AG08396 (cell line): ENCODE results near the gene AP5Z1.

Source experiments
- DNase-seq: peaks from one replicate; pipeline ENCODE4 v3.0.0; 2012; ENCODE audit warnings: low spot score, mixed read lengths

AP5Z1 gene

DNA sequence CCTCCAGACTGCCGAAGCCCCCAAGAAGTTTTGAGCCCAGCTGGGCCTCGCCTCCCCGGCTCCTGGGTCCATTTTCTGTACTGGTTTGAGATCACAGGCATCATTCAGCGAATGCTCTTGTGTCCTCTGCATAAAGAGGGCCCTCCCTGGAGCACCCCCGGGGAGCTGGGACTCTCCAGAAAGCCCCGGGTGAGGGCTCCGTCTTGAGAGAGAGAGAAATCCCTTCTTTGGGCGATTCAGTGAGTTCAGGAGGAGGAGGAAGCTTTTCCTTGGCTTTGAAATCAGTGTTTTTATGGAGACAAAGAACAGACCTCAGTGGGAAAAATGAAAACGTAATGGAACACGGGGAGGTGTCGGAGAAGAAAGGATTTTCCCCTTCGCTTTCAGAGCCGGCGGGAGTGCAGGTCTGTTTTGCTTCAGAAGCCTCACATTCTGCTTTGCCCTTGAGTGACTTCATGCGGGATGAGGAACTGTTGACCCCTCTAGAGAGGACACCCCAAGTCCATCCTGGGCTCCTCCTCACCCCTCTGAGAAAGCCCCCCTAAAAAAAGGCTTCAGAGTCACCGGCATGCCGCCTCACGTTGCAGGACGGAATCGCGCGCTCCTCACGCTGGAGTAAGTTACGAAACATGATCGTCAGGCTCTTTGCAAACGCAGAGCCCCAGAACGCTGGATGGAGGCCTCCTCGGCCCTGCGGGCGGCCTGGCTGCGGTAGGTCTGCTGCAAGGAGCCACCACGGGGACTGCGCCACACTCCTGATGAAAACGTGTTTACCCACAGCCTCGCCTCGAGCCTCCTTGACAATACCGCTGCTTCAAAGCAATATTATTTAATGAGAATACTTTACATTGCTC, 8.5 kb upstream of the AP5Z1 start:
- DNase-seq = no peak

DNA sequence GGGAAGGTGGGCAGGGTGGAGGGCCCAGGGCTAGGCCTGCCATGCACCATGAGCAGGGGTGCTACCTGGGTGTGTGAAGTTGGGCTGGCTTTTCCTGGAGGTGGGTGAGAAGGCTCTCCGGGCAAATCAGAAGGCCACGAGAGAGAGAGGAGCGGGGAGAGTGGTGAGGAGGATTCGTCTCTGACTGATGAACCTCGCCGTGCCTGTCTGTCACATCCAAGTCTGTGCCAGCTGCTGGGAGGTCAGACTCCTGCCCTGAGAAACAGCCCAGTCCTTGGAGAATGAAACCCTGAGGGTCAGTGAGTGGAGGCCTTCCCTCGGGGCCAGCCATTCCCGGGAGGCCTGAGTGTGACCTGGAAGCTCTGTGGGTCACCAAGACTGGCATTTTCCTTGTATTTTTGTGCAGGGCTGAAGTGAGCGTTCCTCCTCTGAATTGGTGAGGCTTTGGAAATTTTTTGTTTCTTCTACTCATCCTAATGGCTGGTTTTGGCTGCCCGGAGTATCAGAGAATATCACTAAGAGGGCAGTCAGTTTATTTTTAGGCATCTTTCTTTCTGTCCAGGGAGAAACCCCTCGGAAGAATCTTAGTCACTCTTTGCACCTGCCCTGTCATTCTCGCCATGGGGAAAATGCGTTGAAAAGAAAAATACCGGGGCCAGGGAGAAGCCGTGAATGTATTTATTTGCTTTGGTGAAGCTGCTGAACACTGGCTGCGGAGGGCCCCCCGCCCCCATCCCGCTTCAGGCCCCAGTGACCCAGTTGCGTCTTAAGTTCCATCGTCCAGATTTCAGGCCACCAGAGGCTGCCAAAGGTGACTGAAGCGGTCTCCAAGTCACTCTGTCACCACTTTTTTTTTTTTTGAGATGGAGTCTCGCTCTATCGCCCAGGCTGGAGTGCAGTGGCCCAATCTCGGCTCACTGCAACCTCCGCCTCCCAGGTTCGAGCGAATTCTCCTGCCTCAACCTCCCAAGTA, 6.5 kb upstream of the AP5Z1 start:
- DNase-seq = no peak

DNA sequence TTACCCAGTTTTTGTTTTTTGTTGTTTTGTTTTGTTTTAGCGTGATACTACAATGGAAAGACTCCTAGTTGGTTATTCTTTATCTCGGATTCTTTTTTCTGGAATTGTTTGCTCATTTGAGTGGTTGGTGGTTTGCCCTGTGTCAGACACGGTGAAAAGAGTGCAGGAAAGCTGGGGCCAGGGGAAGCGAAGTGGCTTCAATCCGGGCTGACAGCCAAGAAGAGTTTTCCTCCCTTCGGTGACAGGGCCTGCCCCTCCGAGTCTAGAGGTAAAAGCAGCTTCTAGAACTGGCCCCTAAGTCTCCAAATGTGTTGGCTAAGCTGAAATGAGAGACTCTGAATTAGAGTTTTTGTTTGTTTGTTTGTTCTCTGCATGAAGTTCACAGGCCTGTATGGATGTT, 5.7 kb upstream of the AP5Z1 start:
- no peak for DNase-seq

DNA sequence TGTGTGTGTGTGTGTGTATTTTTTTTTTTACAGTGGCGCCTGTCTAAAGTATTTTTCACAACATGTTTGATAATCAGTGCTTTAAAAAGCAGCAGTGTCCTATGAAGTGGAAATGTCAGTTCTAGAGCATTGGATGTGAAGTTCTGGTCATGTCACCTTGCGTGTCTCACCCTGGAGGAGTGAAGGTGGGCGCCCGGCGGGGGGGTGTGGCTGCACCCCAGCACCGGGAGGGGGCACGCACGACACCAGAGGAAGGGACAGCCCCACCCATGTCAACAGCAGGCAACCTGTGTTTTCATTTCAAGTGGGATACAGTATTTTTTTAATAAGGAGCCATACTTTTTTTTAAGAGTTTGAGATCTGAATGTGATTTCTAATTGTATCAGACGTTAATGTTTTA, 4.5 kb upstream of the AP5Z1 start:
- DNase-seq = no peak

DNA sequence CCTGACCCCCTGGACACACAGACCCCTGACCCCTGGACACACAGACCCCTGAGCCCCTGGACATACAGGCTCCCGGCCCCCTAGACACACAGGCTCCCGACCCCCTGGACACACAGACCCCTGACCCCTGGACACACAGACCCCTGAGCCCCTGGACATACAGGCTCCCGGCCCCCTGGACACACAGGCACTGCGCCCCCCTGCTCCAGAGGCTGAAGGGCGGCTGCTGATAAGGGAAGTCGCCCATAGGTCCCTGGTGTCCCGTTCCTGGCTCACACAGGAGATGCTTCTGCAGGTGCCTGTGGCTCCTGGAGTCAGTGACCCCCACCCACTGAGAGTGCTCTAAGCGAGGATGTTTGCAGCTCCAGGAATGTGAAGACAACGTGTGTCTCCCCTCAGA, 3.7 kb upstream of the AP5Z1 start:
- DNase-seq = no peak

DNA sequence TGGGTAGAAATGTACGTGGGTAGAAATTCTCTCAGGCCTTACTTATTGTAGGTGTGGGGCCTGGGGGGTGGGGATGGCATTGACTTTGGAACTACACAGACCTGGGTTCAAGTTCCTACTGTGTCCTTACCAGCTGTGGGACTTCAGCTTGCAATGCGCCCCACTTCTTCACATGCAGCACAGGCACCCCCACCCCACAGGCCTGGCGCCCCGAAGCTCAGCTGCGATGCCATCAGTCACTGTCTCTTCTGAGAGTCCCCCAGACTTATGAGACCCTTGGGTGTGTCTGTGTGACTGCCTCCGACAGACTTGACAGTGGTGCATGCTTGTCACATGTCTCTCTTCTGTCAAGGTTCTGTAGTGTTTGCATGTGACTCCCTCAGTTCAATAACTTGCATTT, 3.1 kb upstream of the AP5Z1 start:
- DNase-seq = no peak

DNA sequence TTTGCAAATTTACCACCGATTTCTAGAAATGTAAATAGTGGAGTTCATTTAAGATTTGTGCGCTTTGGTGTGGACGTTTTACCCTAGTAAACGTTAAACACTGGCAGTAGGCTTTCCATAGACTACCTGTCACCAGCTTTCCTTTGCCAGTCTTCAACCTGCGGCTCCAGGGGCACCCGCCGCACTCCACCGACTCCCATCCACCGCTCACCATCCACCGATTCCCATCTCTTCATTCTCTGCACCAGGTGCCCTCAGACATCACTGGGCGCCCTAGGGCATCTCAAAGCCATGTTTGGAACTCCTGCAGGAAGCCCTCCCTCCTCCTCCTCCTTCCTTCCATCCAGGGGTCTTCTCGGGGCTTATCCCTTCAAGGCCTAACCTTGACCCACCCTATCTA, 1.4 kb upstream of the AP5Z1 start:
- DNase-seq = no peak

DNA sequence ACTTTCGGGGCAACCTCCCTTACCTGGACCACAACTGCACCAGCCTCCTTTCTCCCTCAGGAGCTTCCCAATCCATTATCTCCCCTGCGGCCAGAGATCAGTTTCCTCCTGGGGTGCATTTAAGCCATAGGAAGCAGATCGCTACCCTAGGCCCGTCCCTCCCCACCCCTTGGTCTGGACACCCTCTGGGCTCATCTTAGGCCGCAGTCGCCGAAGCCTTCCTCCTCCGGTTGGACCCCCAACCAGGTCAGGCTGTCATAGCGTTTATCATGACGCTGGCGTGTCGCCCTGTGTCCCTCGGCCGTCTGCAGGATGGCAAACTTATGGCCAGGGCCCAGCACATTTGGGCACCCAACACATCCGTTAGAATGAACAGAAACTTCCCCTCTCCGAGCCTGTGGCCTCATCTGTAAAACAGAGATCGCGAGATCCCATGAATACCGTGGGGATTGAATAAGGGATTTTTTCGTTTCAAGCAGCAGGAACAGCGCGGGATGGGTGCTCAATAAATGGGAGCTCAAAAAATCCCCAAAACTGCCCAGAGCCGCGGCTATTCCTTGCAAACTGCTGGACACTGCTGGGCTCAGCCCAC, 669 bp upstream of the AP5Z1 start:
- peak; percentile 84 for DNase-seq

DNA sequence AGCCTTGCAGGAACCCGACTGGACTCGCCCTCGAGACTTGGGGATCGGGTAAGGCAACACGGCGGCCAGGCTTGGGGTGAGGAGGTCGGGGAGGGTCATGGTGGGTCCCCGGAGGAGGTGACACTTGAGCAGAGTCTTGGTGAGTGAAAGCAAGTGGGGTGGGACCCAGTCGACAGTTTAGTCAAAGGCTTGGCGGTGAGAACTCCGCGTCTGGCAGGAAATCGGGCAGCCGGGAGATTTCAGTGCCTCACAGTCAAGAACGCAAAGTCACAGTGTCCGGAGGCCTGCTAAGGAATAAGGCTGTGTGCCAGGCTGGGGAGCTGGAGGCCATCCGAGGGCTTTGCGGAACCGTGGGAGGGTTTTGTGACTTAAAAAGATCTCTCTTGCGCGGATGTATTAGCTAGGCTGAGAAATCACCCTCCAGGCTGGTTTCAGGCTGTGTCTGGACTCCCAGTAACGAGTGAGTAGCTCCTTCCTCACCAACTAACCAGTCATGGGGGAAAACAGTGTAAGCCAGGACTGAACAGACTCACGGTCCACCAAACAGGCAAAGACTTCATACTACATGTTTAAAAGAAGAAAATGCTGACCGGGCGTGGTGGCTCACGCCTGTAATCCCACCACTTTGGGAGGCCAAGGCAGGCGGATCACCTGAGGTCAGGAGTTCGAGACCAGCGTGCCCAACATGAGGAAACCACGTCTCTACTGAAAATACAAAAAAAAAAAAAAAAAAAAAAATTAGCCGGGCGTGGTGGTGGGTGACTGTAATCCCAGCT, 613 bp downstream of the AP5Z1 start:
- DNase-seq = peak; percentile 77

DNA sequence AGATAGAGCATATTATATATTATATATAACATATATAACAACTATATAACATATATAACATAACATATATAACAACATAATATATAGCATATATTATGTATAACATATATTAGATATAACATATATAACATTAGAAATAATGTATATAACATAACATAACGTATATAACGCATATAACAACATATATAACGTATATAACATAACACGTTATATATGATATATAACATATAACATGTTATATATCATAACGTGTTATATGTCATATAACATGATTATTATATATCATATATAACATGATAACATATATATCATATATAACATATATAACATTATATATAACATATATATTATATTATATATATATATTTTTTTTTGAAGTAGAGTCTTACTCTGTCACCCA, 3.7 kb downstream of the AP5Z1 start:
- no peak for DNase-seq

DNA sequence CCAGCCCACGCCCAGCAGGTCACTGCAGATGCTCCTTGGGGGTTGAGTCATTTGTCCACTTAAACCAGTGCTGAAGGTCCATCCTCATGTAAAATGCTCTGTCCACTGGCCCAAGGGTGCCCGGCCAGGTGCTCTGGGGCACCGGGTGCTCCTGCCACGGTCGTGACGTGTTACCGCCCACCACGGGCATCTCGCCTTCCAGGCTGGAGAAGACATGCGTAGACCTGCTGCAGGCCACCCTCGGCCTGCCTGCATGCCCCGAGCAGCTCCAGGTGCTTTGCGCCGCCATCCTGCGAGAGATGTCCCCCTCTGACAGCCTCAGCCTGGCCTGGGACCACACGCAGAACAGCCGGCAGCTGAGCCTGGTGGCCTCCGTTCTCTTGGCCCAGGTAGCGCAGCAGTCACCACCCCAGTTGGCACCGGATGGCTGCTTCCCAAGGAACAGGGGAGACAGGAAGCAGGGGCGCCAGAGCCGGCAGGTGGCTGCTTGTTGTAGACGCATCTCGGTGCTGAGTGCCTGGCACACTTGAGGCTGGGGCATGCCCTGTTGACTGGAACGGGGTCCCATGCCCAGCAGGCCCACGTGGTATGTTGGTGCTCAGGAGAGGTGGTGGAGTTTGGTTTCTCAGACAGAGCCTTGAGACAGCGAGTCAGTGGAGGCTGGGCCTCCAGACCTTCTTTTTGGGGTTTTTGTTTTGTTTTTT, 6.1 kb downstream of the AP5Z1 start:
- DNase-seq = no peak

DNA sequence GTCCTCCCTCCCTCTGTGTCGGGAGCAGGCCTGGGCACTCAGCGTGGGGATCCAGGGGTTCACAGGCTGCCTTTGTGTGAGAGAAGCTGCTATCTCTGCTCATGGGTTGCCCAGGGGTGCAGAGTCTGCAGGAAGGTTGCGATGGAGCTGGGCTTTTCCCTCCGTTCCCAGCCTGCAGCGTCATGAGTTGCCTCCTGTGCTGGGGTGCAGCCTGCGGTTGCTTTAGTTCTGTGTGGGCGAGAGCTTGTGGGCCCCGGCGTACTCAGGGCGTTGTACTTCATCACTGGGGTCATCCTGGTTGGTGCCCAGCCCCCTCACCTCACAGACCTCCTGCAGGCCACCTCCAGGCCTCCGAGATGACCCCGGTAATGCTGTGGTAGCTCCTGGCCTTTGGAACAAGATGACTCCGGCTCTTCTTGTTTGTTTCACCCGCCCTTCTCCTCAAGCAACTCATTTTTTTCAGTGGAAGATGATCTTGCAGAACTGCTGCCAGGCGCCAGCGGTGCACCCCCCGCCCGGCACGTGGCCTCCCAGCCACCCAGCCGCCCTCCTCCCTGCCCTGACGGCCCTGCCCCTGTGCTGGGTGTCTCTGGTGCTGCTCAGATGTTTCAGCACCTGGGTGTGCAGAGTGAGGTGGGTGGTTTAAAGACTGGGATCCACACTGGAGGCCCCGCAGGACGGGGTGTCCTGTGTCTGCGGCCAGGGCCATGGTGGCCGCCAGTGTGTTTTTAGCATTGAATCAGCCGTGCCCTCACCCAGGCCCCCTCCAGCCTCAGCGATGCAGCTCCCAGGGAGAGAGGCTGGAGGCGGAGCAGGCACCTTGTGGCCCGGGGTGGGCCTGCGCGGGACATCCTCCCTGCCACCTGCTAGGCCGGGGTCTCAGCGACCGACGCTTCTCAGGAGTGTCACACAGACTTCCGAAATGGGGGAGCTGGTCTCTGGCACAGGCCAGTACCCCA, 7.2 kb downstream of the AP5Z1 start:
- no peak for DNase-seq

DNA sequence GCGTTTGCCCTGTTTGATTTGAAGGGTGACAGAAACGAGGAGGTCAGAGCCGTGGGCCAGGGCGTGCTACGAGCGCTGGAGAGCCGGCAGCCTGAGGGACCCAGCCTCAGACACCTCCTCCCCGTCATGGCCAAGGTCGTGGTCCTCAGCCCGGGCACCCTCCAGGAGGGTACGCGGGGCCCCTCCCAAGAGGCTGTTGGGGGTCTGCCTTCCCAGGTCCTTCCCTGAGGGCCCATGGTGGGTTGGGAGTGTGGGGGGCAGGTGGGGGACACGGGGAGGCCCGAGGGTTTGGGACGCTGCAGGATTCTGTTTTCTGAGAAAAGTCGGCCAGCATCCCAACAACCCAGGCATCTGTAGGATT, 7.8 kb downstream of the AP5Z1 start:
- DNase-seq = no peak

DNA sequence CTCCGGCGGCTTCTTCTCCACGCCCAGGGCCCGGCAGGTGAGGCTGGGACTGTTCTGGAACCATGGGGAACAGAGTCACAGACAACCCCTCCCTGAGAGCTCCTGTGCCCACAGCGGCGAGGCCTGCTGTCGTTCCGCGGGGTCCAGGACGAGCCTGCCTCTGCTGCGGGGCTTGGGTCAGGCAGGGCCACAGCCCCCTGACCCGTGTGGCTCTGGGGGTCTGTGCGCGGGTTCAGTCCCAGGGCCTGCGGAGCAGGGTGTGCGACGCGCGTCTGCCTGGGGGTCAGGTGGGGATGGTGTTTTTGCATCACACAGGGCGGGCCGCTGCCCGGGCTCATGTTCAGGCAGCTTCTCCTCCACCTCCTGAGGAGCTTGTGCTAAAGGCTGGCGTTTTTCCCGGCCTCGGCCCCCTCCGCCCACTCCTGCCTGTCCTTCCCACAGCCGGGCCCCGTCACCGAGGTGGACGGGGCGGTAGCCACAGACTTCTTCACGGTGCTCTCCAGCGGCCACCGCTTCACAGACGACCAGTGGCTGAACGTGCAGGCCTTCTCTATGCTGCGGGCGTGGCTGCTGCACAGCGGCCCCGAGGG, 8.4 kb downstream of the AP5Z1 start:
- no peak for DNase-seq

DNA sequence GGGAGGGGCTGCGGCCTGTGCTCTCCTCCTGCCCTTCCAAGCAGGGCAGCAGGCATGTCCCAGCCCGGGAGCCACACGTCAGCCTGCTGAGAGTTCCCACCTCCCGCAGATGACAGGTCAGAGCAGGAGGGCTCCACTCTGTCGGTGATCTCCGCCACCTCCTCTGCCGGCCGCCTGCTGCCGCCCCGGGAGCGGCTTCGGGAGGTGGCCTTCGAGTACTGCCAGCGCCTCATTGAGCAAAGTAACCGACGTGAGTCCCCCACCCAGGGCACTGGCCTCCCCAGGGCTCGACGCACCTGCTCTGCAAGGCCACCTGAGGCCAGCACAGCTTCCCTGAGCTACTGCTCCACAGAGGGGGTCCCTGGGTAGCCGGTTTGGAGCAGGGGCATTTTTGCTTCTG, 9.4 kb downstream of the AP5Z1 start:
- DNase-seq = no peak

DNA sequence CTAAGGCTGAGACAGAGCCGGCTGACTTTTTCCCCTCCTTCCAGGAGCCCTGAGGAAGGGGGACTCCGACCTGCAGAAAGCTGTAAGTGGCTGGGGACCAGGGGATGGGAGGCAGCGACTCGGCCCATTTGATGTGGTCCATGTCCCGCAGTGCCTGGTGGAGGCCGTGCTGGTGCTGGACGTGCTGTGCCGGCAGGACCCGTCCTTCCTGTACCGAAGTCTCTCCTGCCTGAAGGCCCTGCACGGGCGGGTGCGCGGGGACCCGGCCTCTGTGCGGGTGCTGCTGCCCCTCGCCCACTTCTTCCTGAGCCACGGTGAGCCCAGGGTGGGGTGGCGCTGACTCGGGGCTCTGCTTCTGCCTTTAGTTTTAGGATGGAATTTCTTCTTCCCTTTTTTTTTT, 9.9 kb downstream of the AP5Z1 start:
- DNase-seq = no peak

DNA sequence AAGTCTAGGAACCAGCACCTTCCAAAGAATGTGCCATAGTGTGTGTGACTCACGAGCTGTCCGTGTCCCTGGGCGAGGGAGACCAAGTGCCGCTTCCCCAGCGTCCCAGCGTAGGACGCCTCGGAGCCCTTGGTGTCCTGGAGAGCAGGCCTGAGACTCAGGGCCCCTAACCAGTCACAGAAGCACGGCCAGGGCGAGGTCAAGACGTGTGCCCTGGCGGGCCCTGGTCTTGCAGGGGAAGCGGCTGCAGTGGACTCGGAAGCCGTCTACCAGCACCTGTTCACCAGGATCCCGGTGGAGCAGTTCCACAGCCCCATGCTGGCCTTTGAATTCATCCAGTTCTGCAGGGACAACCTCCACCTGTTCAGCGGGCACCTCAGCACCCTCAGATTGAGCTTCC, 10.6 kb downstream of the AP5Z1 start:
- DNase-seq = no peak

DNA sequence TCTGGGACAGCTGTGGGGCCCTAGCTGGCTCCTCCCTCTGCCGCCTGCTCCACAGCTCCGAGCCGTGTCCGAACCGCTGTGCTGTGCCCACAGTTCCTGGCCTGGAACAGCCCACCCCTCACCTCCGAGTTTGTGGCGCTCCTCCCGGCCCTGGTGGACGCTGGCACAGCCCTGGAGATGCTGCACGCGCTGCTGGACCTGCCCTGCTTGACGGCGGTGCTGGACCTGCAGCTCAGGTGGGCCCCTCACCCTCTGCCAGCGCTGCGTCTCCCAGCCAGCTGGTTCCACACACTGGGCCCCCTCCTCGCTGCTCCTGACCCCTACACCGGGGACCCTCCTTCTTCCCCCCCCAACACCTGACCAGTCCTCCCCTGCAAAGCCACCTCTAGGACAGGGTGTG, 12.1 kb downstream of the AP5Z1 start:
- no peak for DNase-seq

DNA sequence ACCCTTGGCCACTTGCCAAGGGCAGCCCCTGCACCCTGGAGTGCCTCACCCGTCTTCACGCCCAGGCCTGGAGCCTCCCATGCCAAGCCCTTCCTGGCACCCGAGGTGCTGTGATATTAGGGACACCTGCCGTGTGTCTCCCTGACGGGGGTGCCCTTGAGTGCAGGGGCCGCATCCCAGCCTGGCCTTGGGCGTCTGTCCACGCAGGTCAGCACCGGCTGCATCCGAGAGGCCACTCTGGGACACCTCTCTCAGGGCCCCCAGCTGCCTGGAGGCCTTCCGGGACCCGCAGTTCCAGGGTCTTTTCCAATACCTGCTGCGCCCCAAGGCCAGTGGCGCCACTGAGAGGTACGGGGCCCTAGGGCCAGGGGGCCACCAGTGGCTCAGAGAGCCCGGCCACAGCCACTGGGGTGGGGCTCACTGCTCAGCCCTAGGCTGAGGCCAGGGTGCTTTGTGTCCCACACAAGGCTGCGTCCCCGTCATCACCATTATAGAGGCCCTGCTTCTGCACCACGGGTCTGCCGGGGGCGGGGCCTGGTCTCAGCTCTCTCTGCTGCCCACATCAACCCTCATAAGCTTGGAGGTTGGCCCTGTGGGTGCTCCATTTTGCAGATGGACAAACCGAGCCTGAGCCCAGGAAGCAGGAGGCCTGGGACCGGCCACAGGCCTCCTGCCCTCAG, 12.7 kb downstream of the AP5Z1 start:
- DNase-seq = no peak
